ENCODE results near the gene NRP2.

GRCh38 chr2:205682971-205683501, 735 bp downstream of the NRP2 start:
- TF ChIP-seq RAD21 (IDR thresholded peaks at IDR 0.05; ENCODE audit: low read depth) (no peak), ZBTB7A (IDR thresholded peaks at IDR 0.05; ENCODE audit: low read depth) (no peak), EP300 (IDR thresholded peaks at IDR 0.05; ENCODE audit: borderline replicate concordance) (no peak), REST (IDR thresholded peaks at IDR 0.05; ENCODE audit: low read depth) (no peak), FOXM1 (IDR thresholded peaks at IDR 0.05; ENCODE audit: borderline replicate concordance, low read depth) (no peak), TCF12 (IDR thresholded peaks at IDR 0.05; ENCODE audit: low read depth) (no peak)
